ENCODE data around the gene OSBPL9. TPM values are rescaled to one million over a fixed set of nuclear protein-coding genes. Genes with fewer than 3 reads are reported as not detected.

Gene OSBPL9
- total RNA-seq, 3 donors from 2014 or later: 44.2 to 51.5 (median 50.7) TPM

DNA sequence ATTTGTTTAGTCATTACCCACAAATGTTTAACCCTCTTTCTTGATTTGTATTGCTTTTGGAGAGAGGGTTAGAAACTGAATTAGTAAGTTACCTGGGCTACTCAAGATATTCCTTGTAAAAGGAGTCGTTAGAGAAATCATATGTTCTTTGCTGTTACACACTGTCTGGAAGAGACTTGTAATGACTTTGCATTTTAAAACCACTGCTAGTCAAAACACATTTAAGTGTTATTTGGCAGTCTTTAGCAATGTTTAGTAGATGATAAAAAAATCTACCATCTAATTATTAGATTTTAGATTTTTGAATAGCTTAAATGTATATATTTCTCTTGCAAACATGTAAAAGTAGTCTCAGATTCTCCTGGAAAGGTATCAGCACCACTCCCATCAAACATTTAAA lies 6.6 kb downstream of the OSBPL9 start:
- ATAC-seq: no peak
- intact Hi-C loops (cut with DNase I, micrococcal nuclease): no loop called here

DNA sequence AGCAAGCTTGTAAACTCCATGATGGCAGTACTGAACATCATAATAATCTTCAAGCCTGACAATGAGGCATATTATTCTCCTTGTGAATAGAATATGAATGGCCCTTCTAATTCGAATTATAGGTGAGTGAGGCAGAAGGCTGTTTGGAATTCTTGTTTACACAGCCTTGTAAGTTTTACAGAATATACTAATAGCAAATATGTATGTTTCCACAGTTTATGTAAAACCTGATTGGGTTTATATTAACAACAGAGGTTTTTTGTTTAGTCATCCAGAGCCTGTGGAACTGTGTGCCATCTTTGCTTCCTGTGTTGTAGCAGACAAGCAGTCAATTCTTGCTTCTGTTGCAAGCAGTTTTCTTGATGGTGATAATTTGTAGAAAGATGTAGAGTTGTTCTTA lies 8.0 kb downstream of the OSBPL9 start:
- no peak for ATAC-seq
- intact Hi-C loops (cut with DNase I, micrococcal nuclease): no loop called here
- Histone ChIP-seq H3K4me1 (ENCODE audit: low read depth) (no peaks in the 10 kb centered on the region), H3K4me3 (no peak overlapping the region), H3K9me3 (no peaks in the 10 kb centered on the region), H3K36me3 (ENCODE audit: low read depth) (no peaks in the 10 kb centered on the region)
- TF ChIP-seq CTCF (IDR thresholded peaks at IDR 0.05): no peak
- DNase-seq: no peak

More for the DNA sequence above, 6.6 kb downstream of the OSBPL9 start:
- no peak for TF ChIP-seq CTCF (IDR thresholded peaks at IDR 0.05)
- Histone ChIP-seq H3K4me3 (no peak overlapping the region), H3K9me3 (no peaks in the 10 kb centered on the region), H3K36me3 (ENCODE audit: low read depth) (no peaks in the 10 kb centered on the region), H3K4me1 (ENCODE audit: low read depth) (no peaks in the 10 kb centered on the region)
- DNase-seq: no peak

- DNase-seq: no peak
- Histone ChIP-seq H3K4me3 (no peak overlapping the region), H3K36me3 (ENCODE audit: low read depth) (no peaks in the 10 kb centered on the region), H3K4me1 (ENCODE audit: low read depth) (no peaks in the 10 kb centered on the region), H3K9me3 (no peaks in the 10 kb centered on the region)
- ATAC-seq: no peak
- TF ChIP-seq CTCF (IDR thresholded peaks at IDR 0.05): no peak
- intact Hi-C loops (cut with DNase I, micrococcal nuclease): no loop called here
These were observed 10.8 kb downstream of the OSBPL9 start for GRCh38 chr1:51627672-51628071.

DNA sequence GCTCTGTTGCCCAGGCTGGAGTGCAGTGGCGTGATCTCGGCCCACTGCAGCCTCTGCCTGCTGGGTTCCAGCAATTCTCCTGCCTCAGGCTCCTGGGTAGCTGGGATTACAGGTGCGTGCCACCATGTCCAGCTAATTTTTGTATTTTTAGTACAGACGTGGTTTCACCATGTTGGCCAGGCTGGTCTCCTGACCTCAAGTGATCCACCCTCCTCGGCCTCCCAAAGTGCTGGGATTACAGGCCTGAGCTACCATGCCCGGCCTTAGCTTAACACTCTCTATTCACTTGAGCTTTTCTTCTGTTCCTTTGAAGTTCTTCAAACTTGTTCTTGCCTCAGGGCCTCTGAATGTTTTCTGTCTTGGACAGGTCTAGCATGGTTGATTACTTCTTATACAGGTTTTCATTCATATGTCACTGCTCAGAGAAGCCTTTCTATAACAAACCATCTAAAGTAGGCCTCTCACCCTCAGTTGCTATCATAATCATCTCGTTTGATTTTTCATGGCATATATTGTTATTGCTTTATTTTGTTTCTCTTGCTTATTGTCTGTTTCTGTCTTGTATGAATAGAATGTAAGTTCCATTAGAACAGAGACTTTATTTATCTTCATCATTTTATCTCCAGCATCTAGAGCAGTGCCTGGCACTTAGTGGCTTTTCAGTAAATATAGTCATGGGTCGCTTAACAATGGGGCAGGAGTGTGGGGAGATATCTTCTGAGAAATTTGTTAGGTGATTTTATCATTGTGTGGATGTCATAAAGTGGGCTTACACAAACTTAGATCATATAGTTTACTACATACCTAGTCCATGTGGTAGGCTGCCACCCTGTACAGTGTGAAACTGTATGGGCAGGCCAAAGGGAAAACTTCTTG lies 12.1 kb downstream of the OSBPL9 start:
- no peaks in the 10 kb centered on the region for H3K36me3 ChIP-seq (ENCODE audit: low read depth)
- intact Hi-C loops (cut with DNase I, micrococcal nuclease): no loop called here
- no peak for TF ChIP-seq CTCF (IDR thresholded peaks at IDR 0.05)

DNA sequence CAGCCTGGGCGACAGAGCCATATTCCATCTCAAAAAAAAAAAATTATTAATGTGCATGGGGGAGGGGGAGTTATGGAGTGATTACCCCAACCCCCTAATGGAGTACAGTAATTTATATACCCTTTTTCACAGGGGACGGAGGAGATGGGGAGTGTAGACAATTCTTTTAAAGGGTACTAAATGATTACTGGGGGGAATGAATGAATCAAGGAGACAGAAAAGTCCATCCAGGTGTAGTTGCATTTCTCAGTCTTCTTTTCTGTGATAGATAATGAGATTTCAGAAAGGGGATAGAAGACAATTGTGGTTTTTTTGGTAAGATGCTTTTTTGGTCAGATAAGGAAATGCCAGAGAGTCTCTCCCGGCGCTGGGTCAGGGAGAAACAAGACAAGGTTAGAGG lies 13.0 kb downstream of the OSBPL9 start:
- no peak for TF ChIP-seq CTCF (IDR thresholded peaks at IDR 0.05)
- no peak for DNase-seq

More for the DNA sequence above, 12.1 kb downstream of the OSBPL9 start:
- Histone ChIP-seq H3K4me3 (no peak overlapping the region), H3K9me3 (no peaks in the 10 kb centered on the region), H3K4me1 (ENCODE audit: low read depth) (no peaks in the 10 kb centered on the region)
- ATAC-seq (no peak), DNase-seq (no peak)

More for the DNA sequence above, 13.0 kb downstream of the OSBPL9 start:
- intact Hi-C loops (cut with DNase I, micrococcal nuclease): no loop called here
- no peak overlapping the region for H3K4me3 ChIP-seq
- H3K9me3 ChIP-seq: no peaks in the 10 kb centered on the region
- ATAC-seq: no peak
- no peaks in the 10 kb centered on the region for H3K36me3 ChIP-seq (ENCODE audit: low read depth)
- no peaks in the 10 kb centered on the region for H3K4me1 ChIP-seq (ENCODE audit: low read depth)
